Right lobe of liver (tissue), 4 donors: Measurements from ENCODE around the gene ACO2.

Experiments
- POLR2A ChIP-seq: fragments of 450-650 bp; IDR thresholded peaks from one replicate; pipeline ENCODE4 v1.6.1; 2017; ENCODE audit warnings: antibody characterized with exemption, mild to moderate bottlenecking
- TF ChIP-seq, protein P1 (sequence below), 4 donors: fragments of 200-600 bp in 3 of 4; fragments of 450-650 bp in 1 of 4; IDR thresholded peaks; one replicate each; pipeline versions ENCODE4 v1.5.1 to v1.8.0; 2016 to 2022; ENCODE audit warnings: antibody characterized with exemption in 4 of 4, mild to moderate bottlenecking in 2 of 4
- donor health status: DM: no; HTN: no; CAD: no.
- donor health status: DM: no; HTN: no; CAD: no.
- donor health status: DM: no; HTN: yes; CAD: no.

DNA sequence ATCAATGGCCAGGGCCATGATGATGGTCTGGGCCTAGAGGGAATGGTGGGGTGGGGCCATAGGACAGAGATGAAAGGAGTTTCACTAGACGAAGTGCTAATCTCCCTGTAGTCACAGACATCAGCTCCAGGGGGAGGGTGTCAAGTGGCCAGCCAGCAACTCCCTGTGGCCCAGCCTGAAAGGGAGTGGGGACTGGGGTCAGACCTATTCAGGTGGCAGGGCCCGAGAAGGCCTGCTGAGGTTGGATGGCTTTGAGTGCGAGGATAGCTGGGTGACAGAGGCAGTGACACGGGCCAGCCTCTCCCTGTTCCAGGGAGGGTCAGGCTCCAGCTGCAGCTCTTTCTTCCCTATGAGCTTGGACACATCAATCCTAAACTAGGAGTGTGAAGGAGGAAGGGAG is 33.4 kb upstream of the ACO2 start:
- TF ChIP-seq, protein P1, sequence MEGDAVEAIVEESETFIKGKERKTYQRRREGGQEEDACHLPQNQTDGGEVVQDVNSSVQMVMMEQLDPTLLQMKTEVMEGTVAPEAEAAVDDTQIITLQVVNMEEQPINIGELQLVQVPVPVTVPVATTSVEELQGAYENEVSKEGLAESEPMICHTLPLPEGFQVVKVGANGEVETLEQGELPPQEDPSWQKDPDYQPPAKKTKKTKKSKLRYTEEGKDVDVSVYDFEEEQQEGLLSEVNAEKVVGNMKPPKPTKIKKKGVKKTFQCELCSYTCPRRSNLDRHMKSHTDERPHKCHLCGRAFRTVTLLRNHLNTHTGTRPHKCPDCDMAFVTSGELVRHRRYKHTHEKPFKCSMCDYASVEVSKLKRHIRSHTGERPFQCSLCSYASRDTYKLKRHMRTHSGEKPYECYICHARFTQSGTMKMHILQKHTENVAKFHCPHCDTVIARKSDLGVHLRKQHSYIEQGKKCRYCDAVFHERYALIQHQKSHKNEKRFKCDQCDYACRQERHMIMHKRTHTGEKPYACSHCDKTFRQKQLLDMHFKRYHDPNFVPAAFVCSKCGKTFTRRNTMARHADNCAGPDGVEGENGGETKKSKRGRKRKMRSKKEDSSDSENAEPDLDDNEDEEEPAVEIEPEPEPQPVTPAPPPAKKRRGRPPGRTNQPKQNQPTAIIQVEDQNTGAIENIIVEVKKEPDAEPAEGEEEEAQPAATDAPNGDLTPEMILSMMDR (IDR thresholded peaks at IDR 0.05), result no peak
- no peak for TF ChIP-seq POLR2A
